Measurements from ENCODE around the gene TRIM66. TPM values are rescaled to one million over a fixed set of nuclear protein-coding genes. Genes with fewer than 3 reads are reported as not detected.
"Not testable (repeated sequence)": the region's sequence is repeated elsewhere in the genome, so short reads cannot be mapped to it uniquely, and the experiment has no call there.

TRIM66 gene
- total and polyA plus RNA-seq, 2 experiments from 2014 or later: 1.5 TPM

- Histone ChIP-seq H3K9me3 (ENCODE audit: low read depth) (no peaks in the 10 kb centered on the region), H3K27ac (peak overlapping the region; percentile 96), H3K27me3 (replicated peaks; ENCODE audit: insufficient read depth) (no peaks in the 10 kb centered on the region), H3K4me3 (no peak overlapping the region), H3K36me3 (ENCODE audit: low read depth) (no peaks in the 10 kb centered on the region), H3K4me2 (ENCODE audit: unreplicated experiment) (peak overlapping the region; percentile 29), H4K20me1 (ENCODE audit: insufficient read depth) (no peaks in the 10 kb centered on the region), H3K79me2 (ENCODE audit: insufficient read depth) (no peaks in the 10 kb centered on the region), H2AFZ (no peak overlapping the region), H3F3A (ENCODE audit: insufficient read depth) (peaks cover 35% of the 10 kb centered on the region), H3K9me2 (ENCODE audit: insufficient read depth) (no peaks in the 10 kb centered on the region), H3K4me1 (ENCODE audit: insufficient read depth) (peaks cover 27% of the 10 kb centered on the region), H3K9ac (peak overlapping the region; percentile 44)
- in situ Hi-C loops (cut with MboI): no loop called here
- DNase-seq: no peak
- no peak for TF ChIP-seq EZH2 (IDR thresholded peaks at IDR 0.05; ENCODE audit: insufficient read depth, poor library complexity, severe bottlenecking)
- TF ChIP-seq EZH2phosphoT487 (IDR thresholded peaks at IDR 0.05; ENCODE audit: insufficient read depth, low read depth): no peak
- 0% methylated on average over 1 of the region's 1 CpG for WGBS, 2 experiments (ENCODE audit: low coverage in 1 of 2, low lambda C conversion rate in 2 of 2, missing lambda C conversion rate in 2 of 2)
Observed at GRCh38 chr11:8671651-8672062, 10.8 kb downstream of the TRIM66 start.

GRCh38 chr11:8671193-8671612, 11.3 kb downstream of the TRIM66 start:
- Histone ChIP-seq H3K4me2 (ENCODE audit: unreplicated experiment) (peak overlapping the region; percentile 68), H3K36me3 (ENCODE audit: low read depth) (no peaks in the 10 kb centered on the region), H3K79me2 (ENCODE audit: insufficient read depth) (no peaks in the 10 kb centered on the region), H3K9me2 (ENCODE audit: insufficient read depth) (no peaks in the 10 kb centered on the region), H3F3A (ENCODE audit: insufficient read depth) (peaks cover 35% of the 10 kb centered on the region), H3K27ac (peak overlapping the region; percentile 96), H3K4me3 (peak overlapping the region; percentile 38), H2AFZ (0 out of 2 replicates have a peak overlapping the region, but pooled peaks have one; percentile 38), H3K27me3 (replicated peaks; ENCODE audit: insufficient read depth) (no peaks in the 10 kb centered on the region), H4K20me1 (ENCODE audit: insufficient read depth) (no peaks in the 10 kb centered on the region), H3K9me3 (ENCODE audit: low read depth) (no peaks in the 10 kb centered on the region), H3K4me1 (ENCODE audit: insufficient read depth) (peaks cover 27% of the 10 kb centered on the region), H3K9ac (peak overlapping the region; percentile 80)
- TF ChIP-seq EZH2 (IDR thresholded peaks at IDR 0.05; ENCODE audit: insufficient read depth, poor library complexity, severe bottlenecking): no peak
- TF ChIP-seq EZH2phosphoT487 (IDR thresholded peaks at IDR 0.05; ENCODE audit: insufficient read depth, low read depth): 0 out of 2 replicates have a peak, but pooled peaks have one; percentile 22
- WGBS, 2 experiments (ENCODE audit: low coverage in 1 of 2, low lambda C conversion rate in 2 of 2, missing lambda C conversion rate in 2 of 2): 1% methylated on average over 4 of the region's 4 CpGs
- in situ Hi-C loops (cut with MboI): no loop called here
- peak; percentile 99 for DNase-seq

GRCh38 chr11:8670081-8670480, 12.4 kb downstream of the TRIM66 start:
- H3K4me1 ChIP-seq (ENCODE audit: insufficient read depth): peaks cover 27% of the 10 kb centered on the region
- H3K27me3 ChIP-seq (replicated peaks; ENCODE audit: insufficient read depth); H3K9me3 ChIP-seq (ENCODE audit: low read depth); H3K4me2 ChIP-seq (ENCODE audit: unreplicated experiment); H4K20me1 ChIP-seq (ENCODE audit: insufficient read depth); H3K9me2 ChIP-seq (ENCODE audit: insufficient read depth); H3K9ac ChIP-seq; H3K4me3 ChIP-seq; H3K36me3 ChIP-seq (ENCODE audit: low read depth); H3K79me2 ChIP-seq (ENCODE audit: insufficient read depth); in situ Hi-C loops (cut with MboI); H2AFZ ChIP-seq: not testable (repeated sequence)
- peak overlapping the region; percentile 96 for H3K27ac ChIP-seq
- WGBS, 2 experiments (ENCODE audit: low coverage in 1 of 2, low lambda C conversion rate in 2 of 2, missing lambda C conversion rate in 2 of 2): 87% methylated on average over 6 of the region's 6 CpGs
- DNase-seq: peak; percentile 8
- peaks cover 35% of the 10 kb centered on the region for H3F3A ChIP-seq (ENCODE audit: insufficient read depth)

- H4K20me1 ChIP-seq (ENCODE audit: insufficient read depth): no peaks in the 10 kb centered on the region
- DNase-seq: no peak
- no peaks in the 10 kb centered on the region for H3K9me3 ChIP-seq (ENCODE audit: low read depth)
- H3K4me3 ChIP-seq: no peak overlapping the region
- H3K9me2 ChIP-seq (ENCODE audit: insufficient read depth): no peaks in the 10 kb centered on the region
- TF ChIP-seq EZH2 (IDR thresholded peaks at IDR 0.05; ENCODE audit: insufficient read depth, poor library complexity, severe bottlenecking) (no peak), EZH2phosphoT487 (IDR thresholded peaks at IDR 0.05; ENCODE audit: insufficient read depth, low read depth) (no peak)
- H3K79me2 ChIP-seq (ENCODE audit: insufficient read depth): no peaks in the 10 kb centered on the region
- H2AFZ ChIP-seq: no peak overlapping the region
- H3K4me2 ChIP-seq (ENCODE audit: unreplicated experiment): no peak overlapping the region
- H3K9ac ChIP-seq: no peak overlapping the region
- H3K27me3 ChIP-seq (replicated peaks; ENCODE audit: insufficient read depth): no peaks in the 10 kb centered on the region
- in situ Hi-C loops (cut with MboI): no loop called here
- H3F3A ChIP-seq (ENCODE audit: insufficient read depth): peaks cover 3% of the 10 kb centered on the region; the same call in 1 of the 2 replicates
- 81 to 84% methylated on average over 1 of the region's 1 CpG for WGBS, 2 experiments (ENCODE audit: low coverage in 1 of 2, low lambda C conversion rate in 2 of 2, missing lambda C conversion rate in 2 of 2)
- no peak overlapping the region for H3K27ac ChIP-seq
- H3K4me1 ChIP-seq (ENCODE audit: insufficient read depth): peaks cover 6% of the 10 kb centered on the region
- no peaks in the 10 kb centered on the region for H3K36me3 ChIP-seq (ENCODE audit: low read depth)
Observed at GRCh38 chr11:8665222-8665621, 17.2 kb downstream of the TRIM66 start.
